Measurements from ENCODE around the gene TTC1.

DNA sequence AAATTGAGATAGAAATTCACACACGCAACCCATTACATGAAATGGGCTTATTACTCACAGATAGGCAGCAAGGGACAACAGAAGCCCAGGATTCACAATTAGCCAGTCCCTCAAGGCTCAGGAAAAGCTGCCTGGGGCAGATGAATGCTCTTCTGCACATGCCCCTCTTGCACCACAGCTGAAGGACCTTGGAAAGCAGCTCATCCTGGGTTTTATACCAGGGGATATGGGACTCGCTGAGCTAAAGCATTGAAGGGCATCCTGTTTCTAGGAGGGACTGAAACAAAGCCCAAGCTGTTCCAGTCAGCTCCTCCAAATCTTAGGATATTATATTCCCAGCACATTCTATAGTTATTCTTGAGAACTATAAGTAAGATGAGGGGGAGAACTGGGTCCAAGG is 15.7 kb upstream of the TTC1 start:
- TF ChIP-seq ARNTL (CRISPR knock-in tag; IDR thresholded peaks at IDR 0.05; ENCODE audit: borderline replicate concordance, low read depth), result no peak
- TF ChIP-seq, protein P1, sequence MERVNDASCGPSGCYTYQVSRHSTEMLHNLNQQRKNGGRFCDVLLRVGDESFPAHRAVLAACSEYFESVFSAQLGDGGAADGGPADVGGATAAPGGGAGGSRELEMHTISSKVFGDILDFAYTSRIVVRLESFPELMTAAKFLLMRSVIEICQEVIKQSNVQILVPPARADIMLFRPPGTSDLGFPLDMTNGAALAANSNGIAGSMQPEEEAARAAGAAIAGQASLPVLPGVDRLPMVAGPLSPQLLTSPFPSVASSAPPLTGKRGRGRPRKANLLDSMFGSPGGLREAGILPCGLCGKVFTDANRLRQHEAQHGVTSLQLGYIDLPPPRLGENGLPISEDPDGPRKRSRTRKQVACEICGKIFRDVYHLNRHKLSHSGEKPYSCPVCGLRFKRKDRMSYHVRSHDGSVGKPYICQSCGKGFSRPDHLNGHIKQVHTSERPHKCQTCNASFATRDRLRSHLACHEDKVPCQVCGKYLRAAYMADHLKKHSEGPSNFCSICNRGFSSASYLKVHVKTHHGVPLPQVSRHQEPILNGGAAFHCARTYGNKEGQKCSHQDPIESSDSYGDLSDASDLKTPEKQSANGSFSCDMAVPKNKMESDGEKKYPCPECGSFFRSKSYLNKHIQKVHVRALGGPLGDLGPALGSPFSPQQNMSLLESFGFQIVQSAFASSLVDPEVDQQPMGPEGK (CRISPR knock-in tag; IDR thresholded peaks at IDR 0.05; ENCODE audit: borderline replicate concordance), result no peak
- no peak for TF ChIP-seq ZNF565 (CRISPR knock-in tag; conservative IDR thresholded peaks at IDR 0.05; ENCODE audit: low read depth)
- no peak for TF ChIP-seq ZC3H10 (CRISPR knock-in tag; IDR thresholded peaks at IDR 0.05)
- TF ChIP-seq, protein P2, sequence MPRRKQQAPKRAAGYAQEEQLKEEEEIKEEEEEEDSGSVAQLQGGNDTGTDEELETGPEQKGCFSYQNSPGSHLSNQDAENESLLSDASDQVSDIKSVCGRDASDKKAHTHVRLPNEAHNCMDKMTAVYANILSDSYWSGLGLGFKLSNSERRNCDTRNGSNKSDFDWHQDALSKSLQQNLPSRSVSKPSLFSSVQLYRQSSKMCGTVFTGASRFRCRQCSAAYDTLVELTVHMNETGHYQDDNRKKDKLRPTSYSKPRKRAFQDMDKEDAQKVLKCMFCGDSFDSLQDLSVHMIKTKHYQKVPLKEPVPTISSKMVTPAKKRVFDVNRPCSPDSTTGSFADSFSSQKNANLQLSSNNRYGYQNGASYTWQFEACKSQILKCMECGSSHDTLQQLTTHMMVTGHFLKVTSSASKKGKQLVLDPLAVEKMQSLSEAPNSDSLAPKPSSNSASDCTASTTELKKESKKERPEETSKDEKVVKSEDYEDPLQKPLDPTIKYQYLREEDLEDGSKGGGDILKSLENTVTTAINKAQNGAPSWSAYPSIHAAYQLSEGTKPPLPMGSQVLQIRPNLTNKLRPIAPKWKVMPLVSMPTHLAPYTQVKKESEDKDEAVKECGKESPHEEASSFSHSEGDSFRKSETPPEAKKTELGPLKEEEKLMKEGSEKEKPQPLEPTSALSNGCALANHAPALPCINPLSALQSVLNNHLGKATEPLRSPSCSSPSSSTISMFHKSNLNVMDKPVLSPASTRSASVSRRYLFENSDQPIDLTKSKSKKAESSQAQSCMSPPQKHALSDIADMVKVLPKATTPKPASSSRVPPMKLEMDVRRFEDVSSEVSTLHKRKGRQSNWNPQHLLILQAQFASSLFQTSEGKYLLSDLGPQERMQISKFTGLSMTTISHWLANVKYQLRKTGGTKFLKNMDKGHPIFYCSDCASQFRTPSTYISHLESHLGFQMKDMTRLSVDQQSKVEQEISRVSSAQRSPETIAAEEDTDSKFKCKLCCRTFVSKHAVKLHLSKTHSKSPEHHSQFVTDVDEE (CRISPR knock-in tag; IDR thresholded peaks at IDR 0.05), result no peak
- TF ChIP-seq ZFP3 (CRISPR knock-in tag; IDR thresholded peaks at IDR 0.05), result no peak
- no peak for TF ChIP-seq CREB5 (CRISPR knock-in tag; IDR thresholded peaks at IDR 0.05; ENCODE audit: low read depth)
- TF ChIP-seq OSR1 (CRISPR knock-in tag; IDR thresholded peaks at IDR 0.05), result no peak
- TF ChIP-seq CSDC2 (CRISPR knock-in tag; IDR thresholded peaks at IDR 0.05), result no peak
- TF ChIP-seq CSRNP3 (CRISPR knock-in tag; IDR thresholded peaks at IDR 0.05), result no peak
- TF ChIP-seq SNAI2 (CRISPR knock-in tag; IDR thresholded peaks at IDR 0.05), result no peak
- no peak for TF ChIP-seq PPARA (CRISPR knock-in tag; IDR thresholded peaks at IDR 0.05; ENCODE audit: borderline replicate concordance)
- no peak for TF ChIP-seq RARB (CRISPR knock-in tag; IDR thresholded peaks at IDR 0.05)
